ENCODE results near the gene PMVK. TPM values are rescaled to one million over a fixed set of nuclear protein-coding genes. Genes with fewer than 3 reads are reported as not detected.

PMVK gene
- total and polyA plus RNA-seq, 10 of the 15 experiments (the other 5 are each of a cell fraction or from before 2014, with no cell fraction given), result 6.0 to 121 (median 49.4) TPM

DNA sequence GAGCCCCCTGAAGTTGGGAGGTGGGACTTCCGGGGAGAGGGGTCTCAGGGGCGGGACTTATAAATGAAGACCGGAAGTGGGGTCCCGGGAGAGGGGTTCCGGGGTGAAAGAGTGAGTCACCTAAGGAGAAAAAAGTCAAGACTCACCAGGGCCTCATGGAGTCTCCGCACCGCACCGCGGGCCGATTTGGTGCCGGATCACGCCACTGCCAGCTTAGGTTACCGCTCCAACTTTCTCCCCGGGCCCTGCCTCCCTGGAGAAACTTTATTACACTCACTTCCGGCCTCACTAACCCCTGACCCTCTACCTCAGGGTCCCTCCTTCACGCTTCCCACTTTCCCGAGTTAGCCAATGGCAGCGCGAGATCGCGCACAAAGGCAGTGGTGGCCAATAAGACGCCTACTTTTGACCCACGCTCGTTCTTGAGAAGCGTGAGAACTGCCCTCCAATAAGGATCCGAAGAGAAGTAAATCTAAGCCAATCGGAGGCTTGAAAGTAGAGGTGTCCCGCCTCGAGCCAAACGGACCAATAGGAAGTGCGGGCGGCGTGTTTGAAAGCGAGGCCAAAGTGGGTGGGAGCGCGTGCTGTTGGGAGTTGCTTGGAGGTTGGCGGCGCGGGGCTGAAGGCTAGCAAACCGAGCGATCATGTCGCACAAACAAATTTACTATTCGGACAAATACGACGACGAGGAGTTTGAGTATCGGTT lies 37.7 kb upstream of the PMVK start, which contains the start of gene CKS1B (continued):
- TF ChIP-seq PKNOX1 (IDR thresholded peaks at IDR 0.05) (peak; percentile 91), BRCA1 (IDR thresholded peaks at IDR 0.05; ENCODE audit: low read depth, low read length) (0 out of 2 replicates have a peak, but pooled peaks have one; percentile 35), CBX5 (IDR thresholded peaks at IDR 0.05; ENCODE audit: low read depth) (no peak), HDAC2 (IDR thresholded peaks at IDR 0.05) (peak; percentile 99), FOS (IDR thresholded peaks at IDR 0.05; ENCODE audit: borderline replicate concordance, extremely low read depth, insufficient read length) (peak; percentile 91), SMAD5 (IDR thresholded peaks at IDR 0.05; ENCODE audit: low read depth) (peak; percentile 64; the same call in 1 of the 2 replicates), PBX3 (IDR thresholded peaks at IDR 0.05; ENCODE audit: insufficient replicate concordance, low read depth, low read length) (no peak), WRNIP1 (IDR thresholded peaks at IDR 0.05; ENCODE audit: borderline replicate concordance, low read depth, low read length) (no peak), ATF3 (IDR thresholded peaks at IDR 0.05; ENCODE audit: borderline replicate concordance, extremely low read depth, low read depth, low read length) (no peak), RB1 (IDR thresholded peaks at IDR 0.05; ENCODE audit: borderline replicate concordance) (peak; percentile 59; the same call in 1 of the 2 replicates), SMARCA5 (IDR thresholded peaks at IDR 0.05) (no peak), BMI1 (IDR thresholded peaks at IDR 0.05; ENCODE audit: borderline replicate concordance) (no peak), BCLAF1 (IDR thresholded peaks at IDR 0.05) (no peak), ZSCAN29 (IDR thresholded peaks at IDR 0.05) (no peak), YBX1 (IDR thresholded peaks at IDR 0.05) (no peak)
- TF ChIP-seq, protein P1, sequence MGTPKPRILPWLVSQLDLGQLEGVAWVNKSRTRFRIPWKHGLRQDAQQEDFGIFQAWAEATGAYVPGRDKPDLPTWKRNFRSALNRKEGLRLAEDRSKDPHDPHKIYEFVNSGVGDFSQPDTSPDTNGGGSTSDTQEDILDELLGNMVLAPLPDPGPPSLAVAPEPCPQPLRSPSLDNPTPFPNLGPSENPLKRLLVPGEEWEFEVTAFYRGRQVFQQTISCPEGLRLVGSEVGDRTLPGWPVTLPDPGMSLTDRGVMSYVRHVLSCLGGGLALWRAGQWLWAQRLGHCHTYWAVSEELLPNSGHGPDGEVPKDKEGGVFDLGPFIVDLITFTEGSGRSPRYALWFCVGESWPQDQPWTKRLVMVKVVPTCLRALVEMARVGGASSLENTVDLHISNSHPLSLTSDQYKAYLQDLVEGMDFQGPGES (IDR thresholded peaks at IDR 0.05), result peak; percentile 95
- TF ChIP-seq, protein P2, sequence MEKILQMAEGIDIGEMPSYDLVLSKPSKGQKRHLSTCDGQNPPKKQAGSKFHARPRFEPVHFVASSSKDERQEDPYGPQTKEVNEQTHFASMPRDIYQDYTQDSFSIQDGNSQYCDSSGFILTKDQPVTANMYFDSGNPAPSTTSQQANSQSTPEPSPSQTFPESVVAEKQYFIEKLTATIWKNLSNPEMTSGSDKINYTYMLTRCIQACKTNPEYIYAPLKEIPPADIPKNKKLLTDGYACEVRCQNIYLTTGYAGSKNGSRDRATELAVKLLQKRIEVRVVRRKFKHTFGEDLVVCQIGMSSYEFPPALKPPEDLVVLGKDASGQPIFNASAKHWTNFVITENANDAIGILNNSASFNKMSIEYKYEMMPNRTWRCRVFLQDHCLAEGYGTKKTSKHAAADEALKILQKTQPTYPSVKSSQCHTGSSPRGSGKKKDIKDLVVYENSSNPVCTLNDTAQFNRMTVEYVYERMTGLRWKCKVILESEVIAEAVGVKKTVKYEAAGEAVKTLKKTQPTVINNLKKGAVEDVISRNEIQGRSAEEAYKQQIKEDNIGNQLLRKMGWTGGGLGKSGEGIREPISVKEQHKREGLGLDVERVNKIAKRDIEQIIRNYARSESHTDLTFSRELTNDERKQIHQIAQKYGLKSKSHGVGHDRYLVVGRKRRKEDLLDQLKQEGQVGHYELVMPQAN (conservative IDR thresholded peaks at IDR 0.05), result peak; percentile 100
- TF ChIP-seq, protein P3, sequence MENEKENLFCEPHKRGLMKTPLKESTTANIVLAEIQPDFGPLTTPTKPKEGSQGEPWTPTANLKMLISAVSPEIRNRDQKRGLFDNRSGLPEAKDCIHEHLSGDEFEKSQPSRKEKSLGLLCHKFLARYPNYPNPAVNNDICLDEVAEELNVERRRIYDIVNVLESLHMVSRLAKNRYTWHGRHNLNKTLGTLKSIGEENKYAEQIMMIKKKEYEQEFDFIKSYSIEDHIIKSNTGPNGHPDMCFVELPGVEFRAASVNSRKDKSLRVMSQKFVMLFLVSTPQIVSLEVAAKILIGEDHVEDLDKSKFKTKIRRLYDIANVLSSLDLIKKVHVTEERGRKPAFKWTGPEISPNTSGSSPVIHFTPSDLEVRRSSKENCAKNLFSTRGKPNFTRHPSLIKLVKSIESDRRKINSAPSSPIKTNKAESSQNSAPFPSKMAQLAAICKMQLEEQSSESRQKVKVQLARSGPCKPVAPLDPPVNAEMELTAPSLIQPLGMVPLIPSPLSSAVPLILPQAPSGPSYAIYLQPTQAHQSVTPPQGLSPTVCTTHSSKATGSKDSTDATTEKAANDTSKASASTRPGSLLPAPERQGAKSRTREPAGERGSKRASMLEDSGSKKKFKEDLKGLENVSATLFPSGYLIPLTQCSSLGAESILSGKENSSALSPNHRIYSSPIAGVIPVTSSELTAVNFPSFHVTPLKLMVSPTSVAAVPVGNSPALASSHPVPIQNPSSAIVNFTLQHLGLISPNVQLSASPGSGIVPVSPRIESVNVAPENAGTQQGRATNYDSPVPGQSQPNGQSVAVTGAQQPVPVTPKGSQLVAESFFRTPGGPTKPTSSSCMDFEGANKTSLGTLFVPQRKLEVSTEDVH (IDR thresholded peaks at IDR 0.05; ENCODE audit: low read depth, partially characterized antibody), result peak; percentile 76
